Osteocyte (in vitro differentiated cells): ENCODE results near the gene TBX20. TPM values are rescaled to one million over a fixed set of nuclear protein-coding genes. Genes with fewer than 3 reads are reported as not detected.

Experiments
- DNase-seq: peaks from one replicate; pipeline ENCODE4 v3.0.0; 2021; ENCODE audit warnings: mixed read lengths; ENCODE audit not compliant: unreplicated experiment; ENCODE audit errors: extremely low spot score
- H3K27ac Mint-ChIP-seq: one replicate; pipeline ENCODE4 v1.8.0; 2021; ENCODE audit warnings: mild to moderate bottlenecking, mixed read lengths; ENCODE audit not compliant: unreplicated experiment
- H3K27me3 Mint-ChIP-seq: one replicate; pipeline ENCODE4 v1.8.0; 2021; ENCODE audit warnings: mixed read lengths; ENCODE audit not compliant: unreplicated experiment
- H3K36me3 Mint-ChIP-seq: one replicate; pipeline ENCODE4 v1.8.0; 2021; ENCODE audit warnings: mixed read lengths; ENCODE audit not compliant: unreplicated experiment
- H3K4me1 Mint-ChIP-seq: one replicate; pipeline ENCODE4 v1.8.0; 2021; ENCODE audit warnings: mixed read lengths; ENCODE audit not compliant: unreplicated experiment
- H3K4me3 Mint-ChIP-seq: one replicate; pipeline ENCODE4 v1.8.0; 2021; ENCODE audit warnings: mild to moderate bottlenecking, moderate library complexity, mixed read lengths; ENCODE audit not compliant: unreplicated experiment
- H3K9me3 Mint-ChIP-seq: one replicate; pipeline ENCODE4 v1.8.0; 2021; ENCODE audit warnings: mixed read lengths; ENCODE audit not compliant: unreplicated experiment
- total RNA-seq: library from RNA; stranded (reverse); gene quantifications from 2 replicates; pipeline ENCODE4 v1.2.1, GENCODE V29; 2021
- TF ChIP-seq, protein P1 (sequence below): fragments of 200-600 bp; sonication (generic); IDR thresholded peaks from 2 replicates; pipeline ENCODE4 v1.5.0; 2021; ENCODE audit warnings: antibody characterized with exemption, mild to moderate bottlenecking, moderate library complexity

Gene TBX20
- total RNA-seq, 1 donor from 2014 or later: not detected

DNA sequence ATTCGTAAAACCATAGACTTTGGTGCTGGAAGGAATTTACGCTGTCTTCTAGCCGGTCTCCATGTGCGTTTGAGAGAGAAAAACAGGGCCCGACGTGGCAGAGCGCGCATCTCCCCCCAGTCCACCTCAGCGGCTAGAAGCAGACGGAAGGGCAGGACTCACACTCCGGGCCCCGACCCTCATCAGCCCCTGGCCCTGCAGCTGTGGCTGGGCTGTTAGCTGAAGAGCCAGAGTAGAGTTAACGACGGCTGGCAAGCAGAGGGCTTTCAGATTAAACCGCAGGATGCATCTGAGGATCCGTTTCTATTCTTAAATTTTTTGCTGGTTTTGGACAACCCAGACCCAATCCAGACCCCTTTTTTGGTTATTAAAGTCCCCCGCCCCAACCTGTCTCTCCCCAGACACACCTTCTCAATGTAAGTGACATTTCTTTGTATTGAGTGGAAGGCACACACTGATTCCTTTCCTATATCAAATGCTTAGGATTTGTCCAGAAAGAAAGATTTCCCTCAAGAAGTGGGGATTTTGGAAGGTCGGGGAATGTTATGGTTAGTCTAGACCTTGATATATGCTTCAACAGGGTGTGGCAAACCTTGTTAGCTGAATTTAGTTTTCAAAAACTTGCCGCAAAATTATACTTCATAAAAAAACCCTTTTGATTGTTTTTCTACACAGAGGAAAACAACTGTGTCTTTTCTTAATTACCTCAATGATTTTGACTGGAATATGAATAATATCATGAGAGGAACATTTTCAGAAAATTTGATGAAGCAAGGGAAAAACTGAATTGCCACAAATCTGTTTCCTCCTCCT, 1.7 kb upstream of the TBX20 start:
- Mint-ChIP-seq H3K4me3 (no peak overlapping the region), H3K27ac (no peak overlapping the region), H3K4me1 (peaks cover 11% of the 10 kb centered on the region), H3K36me3 (peaks cover 3% of the 10 kb centered on the region), H3K27me3 (peaks cover 90% of the 10 kb centered on the region), H3K9me3 (no peaks in the 10 kb centered on the region)
- DNase-seq: no peak
- TF ChIP-seq, protein P1, sequence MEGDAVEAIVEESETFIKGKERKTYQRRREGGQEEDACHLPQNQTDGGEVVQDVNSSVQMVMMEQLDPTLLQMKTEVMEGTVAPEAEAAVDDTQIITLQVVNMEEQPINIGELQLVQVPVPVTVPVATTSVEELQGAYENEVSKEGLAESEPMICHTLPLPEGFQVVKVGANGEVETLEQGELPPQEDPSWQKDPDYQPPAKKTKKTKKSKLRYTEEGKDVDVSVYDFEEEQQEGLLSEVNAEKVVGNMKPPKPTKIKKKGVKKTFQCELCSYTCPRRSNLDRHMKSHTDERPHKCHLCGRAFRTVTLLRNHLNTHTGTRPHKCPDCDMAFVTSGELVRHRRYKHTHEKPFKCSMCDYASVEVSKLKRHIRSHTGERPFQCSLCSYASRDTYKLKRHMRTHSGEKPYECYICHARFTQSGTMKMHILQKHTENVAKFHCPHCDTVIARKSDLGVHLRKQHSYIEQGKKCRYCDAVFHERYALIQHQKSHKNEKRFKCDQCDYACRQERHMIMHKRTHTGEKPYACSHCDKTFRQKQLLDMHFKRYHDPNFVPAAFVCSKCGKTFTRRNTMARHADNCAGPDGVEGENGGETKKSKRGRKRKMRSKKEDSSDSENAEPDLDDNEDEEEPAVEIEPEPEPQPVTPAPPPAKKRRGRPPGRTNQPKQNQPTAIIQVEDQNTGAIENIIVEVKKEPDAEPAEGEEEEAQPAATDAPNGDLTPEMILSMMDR: no peak

DNA sequence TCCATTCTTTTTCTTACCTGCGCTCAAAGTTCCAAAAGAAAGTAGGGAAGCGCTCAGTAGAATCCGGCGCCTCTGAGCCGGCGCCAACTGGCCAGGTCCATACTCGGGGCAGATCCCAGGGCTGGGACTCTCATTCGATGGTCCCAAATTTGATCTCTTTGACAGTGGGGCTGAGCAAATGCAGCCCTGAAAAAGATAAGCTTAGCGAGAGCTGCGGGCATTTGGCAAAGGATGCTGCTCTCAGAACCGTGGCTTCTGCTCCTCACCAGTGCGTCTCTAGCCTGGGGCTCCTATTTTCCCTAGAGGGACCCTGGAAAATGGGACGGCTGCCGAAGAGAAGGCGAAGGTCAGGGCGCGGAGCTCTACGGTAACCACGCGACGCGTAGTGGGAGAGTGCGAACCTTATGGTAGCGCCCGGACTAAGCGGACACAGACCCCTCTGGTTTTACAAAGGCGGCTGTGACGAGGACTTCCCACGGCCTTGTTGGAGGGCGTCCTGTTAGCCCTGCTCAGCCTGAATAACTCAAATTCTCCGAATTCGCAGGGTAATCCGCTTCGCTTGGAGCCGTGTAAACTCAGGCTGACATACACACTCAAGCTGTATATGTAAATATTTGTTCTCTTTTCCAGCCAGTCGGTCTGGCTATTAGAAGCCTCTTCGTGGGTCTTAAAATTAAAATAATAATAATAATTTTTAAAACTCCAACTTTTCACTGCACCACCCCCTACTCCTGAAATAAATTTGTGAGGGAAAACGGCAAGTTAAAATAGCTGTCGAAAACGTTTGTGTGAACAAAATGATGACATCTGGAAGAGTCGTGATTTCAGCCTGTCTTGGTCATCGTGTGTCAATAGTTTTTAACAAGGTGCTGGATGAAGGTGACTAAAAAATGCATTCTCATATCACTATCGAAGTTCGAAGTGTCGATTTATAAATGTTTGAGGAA, 869 bp upstream of the TBX20 start:
- no peak for DNase-seq
- H3K4me3 Mint-ChIP-seq: peak overlapping the region; percentile 51
- no peak overlapping the region for H3K27ac Mint-ChIP-seq
- H3K27me3 Mint-ChIP-seq: peaks cover 90% of the 10 kb centered on the region
- TF ChIP-seq, protein P1: no peak
- peaks cover 11% of the 10 kb centered on the region for H3K4me1 Mint-ChIP-seq
- no peaks in the 10 kb centered on the region for H3K9me3 Mint-ChIP-seq
- peaks cover 3% of the 10 kb centered on the region for H3K36me3 Mint-ChIP-seq

DNA sequence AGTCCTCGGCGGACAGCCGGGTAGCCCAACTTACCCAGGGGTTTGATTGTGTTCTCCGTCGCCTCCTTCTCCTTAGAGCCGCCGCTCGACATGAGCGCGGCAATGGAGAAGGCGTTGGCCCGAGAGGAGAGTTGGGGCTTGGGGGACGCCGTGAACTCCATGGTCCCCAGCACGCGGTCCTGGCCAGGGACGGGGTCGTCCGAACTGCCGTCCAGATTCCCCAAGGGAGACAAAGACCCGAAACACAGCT, 515 bp downstream of the TBX20 start:
- DNase-seq: no peak
- Mint-ChIP-seq H3K36me3 (peaks cover under 1% of the 10 kb centered on the region), H3K27ac (no peak overlapping the region), H3K4me3 (peak overlapping the region; percentile 61), H3K9me3 (no peaks in the 10 kb centered on the region), H3K27me3 (peaks cover 89% of the 10 kb centered on the region), H3K4me1 (peaks cover 8% of the 10 kb centered on the region)
- TF ChIP-seq, protein P1: no peak

DNA sequence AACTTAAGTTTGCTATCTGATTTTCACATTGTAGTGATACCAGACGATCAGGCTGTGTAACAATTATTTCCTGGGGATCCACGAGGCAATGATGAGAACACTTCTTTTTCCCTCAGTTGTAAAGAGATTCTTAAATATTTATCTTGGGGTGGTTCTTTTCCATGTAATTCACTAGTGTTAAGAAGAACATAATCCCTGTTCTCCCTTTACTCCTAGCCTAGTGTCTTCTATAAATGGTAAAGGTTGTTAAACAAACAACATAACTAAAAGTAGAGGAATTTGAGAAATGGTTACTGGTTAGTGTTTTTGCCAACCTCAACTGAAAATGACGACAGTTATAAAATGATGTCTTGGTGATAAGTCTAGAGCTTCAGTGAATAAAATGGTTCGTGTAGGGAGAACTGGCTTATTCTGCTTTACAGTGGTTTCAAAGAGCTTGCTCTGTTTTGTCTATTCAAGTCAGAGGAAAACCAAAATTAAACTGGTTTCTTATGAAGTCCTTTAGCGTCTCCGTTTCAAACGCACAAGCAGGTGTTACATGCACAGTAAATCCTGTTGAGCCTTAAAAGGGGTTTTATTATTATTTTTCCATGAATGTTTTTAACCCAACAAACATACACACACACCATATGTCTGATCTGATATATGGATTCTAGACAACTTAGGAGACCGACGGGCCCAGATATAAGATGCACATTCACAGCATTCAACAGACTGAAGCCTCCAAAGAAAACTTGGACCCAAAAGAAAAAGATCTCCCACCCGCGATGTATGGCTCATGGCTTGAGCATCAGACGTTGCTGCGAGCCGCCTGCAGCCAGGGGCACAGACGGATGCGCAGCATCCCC, 1.1 kb downstream of the TBX20 start:
- no peak for DNase-seq
- TF ChIP-seq, protein P1: no peak
- H3K27me3 Mint-ChIP-seq: peaks cover 92% of the 10 kb centered on the region
- H3K4me1 Mint-ChIP-seq: peaks cover 7% of the 10 kb centered on the region
- H3K27ac Mint-ChIP-seq: no peak overlapping the region
- no peaks in the 10 kb centered on the region for H3K9me3 Mint-ChIP-seq
- H3K4me3 Mint-ChIP-seq: peak overlapping the region; percentile 61
- no peaks in the 10 kb centered on the region for H3K36me3 Mint-ChIP-seq
